ENCODE data around the gene NCOA5. TPM values are rescaled to one million over a fixed set of nuclear protein-coding genes. Genes with fewer than 3 reads are reported as not detected.

NCOA5 gene
- polyA plus RNA-seq, 1 experiment = 19.0 TPM

- ChIA-PET CTCF (interaction anchor here (0.6 to 1.0 kb wide), 2 partner anchors 51 to 761 kb away, joined by 3 read pairs; no protein-coding TSS in a partner anchor), POLR2A (no interaction called here)
- Histone ChIP-seq H3K4me3 (ENCODE audit: low read depth, low read length) (no peak overlapping the region), H3K27me3 (ENCODE audit: control insufficient read depth, insufficient read depth, low read length) (no peaks in the 10 kb centered on the region), H3K36me3 (ENCODE audit: control insufficient read depth, insufficient read depth, low read length) (peaks cover 7% of the 10 kb centered on the region)
- no peak for TF ChIP-seq CTCF (IDR thresholded peaks at IDR 0.05; ENCODE audit: insufficient read depth, low read depth, low read length)
- no peak for DNase-seq (ENCODE audit: low read depth)
Measured at GRCh38 chr20:46073024-46073423, 16.7 kb downstream of the NCOA5 start.

DNA sequence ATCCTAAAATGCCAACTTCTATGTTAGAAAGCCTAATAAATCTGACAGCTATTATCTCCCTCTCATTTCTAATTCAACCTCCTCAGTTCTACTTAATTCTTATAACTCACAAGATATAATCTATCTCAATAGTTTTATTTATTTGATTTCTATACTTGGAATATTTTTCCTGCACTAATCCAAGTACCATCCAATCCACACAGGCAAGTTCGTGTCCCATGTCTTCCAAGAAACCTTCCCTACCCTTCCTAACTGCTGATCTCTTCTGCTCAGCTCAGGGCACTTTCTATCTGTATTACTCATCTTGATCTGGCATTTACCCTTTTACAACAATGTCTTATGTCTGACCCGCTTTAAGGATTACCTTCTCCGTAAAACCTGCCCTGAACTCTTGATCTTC, 18.2 kb downstream of the NCOA5 start:
- H3K4me3 ChIP-seq (ENCODE audit: low read depth, low read length) = no peak overlapping the region
- ChIA-PET CTCF (interaction anchor here (1.1 kb wide), 1 partner anchor 14 kb away, joined by 3 read pairs; no protein-coding TSS in a partner anchor), POLR2A (no interaction called here)
- H3K27me3 ChIP-seq (ENCODE audit: control insufficient read depth, insufficient read depth, low read length) = no peaks in the 10 kb centered on the region
- peaks cover 10% of the 10 kb centered on the region for H3K36me3 ChIP-seq (ENCODE audit: control insufficient read depth, insufficient read depth, low read length)
- no peak for DNase-seq (ENCODE audit: low read depth)
- TF ChIP-seq CTCF (IDR thresholded peaks at IDR 0.05; ENCODE audit: insufficient read depth, low read depth, low read length) = no peak

GRCh38 chr20:46070215-46070900, 19.4 kb downstream of the NCOA5 start:
- peaks cover 12% of the 10 kb centered on the region for H3K36me3 ChIP-seq (ENCODE audit: control insufficient read depth, insufficient read depth, low read length)
- no peak overlapping the region for H3K4me3 ChIP-seq (ENCODE audit: low read depth, low read length)
- ChIA-PET CTCF (no interaction called here), POLR2A (no interaction called here)
- H3K27me3 ChIP-seq (ENCODE audit: control insufficient read depth, insufficient read depth, low read length) = no peaks in the 10 kb centered on the region
- TF ChIP-seq CTCF (IDR thresholded peaks at IDR 0.05; ENCODE audit: insufficient read depth, low read depth, low read length) = no peak
- DNase-seq (ENCODE audit: low read depth) = no peak

DNA sequence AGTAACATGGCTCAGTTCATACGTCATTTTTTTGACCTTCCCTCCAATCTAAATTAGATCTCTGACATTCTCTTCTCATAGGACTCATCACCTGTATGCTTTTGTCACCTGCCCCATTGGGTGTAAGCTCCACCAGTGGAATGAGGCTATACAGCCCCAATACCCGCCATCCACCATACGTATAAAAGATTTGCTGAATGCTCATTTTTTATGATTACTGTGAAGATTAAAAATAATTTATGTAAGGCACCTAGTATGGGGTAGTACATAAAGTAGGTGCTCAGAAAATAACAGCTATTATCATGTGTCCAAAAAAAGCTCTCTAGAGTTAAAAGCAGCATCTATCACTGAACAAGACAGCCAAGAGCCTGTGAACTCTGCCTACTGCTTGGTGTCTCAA, 24.1 kb downstream of the NCOA5 start:
- TF ChIP-seq CTCF (IDR thresholded peaks at IDR 0.05; ENCODE audit: insufficient read depth, low read depth, low read length) = no peak
- ChIA-PET POLR2A (no interaction called here), CTCF (interaction anchor here (1.9 to 3.2 kb wide), 2 partner anchors 7 to 51 kb away, joined by 6 to 10 read pairs; no protein-coding TSS in a partner anchor)
- Histone ChIP-seq H3K4me3 (ENCODE audit: low read depth, low read length) (no peak overlapping the region), H3K36me3 (ENCODE audit: control insufficient read depth, insufficient read depth, low read length) (peaks cover 42% of the 10 kb centered on the region), H3K27me3 (ENCODE audit: control insufficient read depth, insufficient read depth, low read length) (no peaks in the 10 kb centered on the region)
- DNase-seq (ENCODE audit: low read depth) = no peak

GRCh38 chr20:46065006-46065405, 24.8 kb downstream of the NCOA5 start:
- Histone ChIP-seq H3K27me3 (ENCODE audit: control insufficient read depth, insufficient read depth, low read length) (no peaks in the 10 kb centered on the region), H3K4me3 (ENCODE audit: low read depth, low read length) (no peak overlapping the region), H3K36me3 (ENCODE audit: control insufficient read depth, insufficient read depth, low read length) (peaks cover 42% of the 10 kb centered on the region)
- ChIA-PET CTCF (no interaction called here), POLR2A (no interaction called here)
- TF ChIP-seq CTCF (IDR thresholded peaks at IDR 0.05; ENCODE audit: insufficient read depth, low read depth, low read length) = no peak
- DNase-seq (ENCODE audit: low read depth) = no peak

All from BJ (cell line).